GM18502 (cell line): ENCODE measurements around the gene ADAMTS15.
A peak's percentile ranks its signal among the peaks of the same experiment; 100 is the strongest.

Experiments used
- ATAC-seq: cut with Tn5 transposase; IDR thresholded peaks from one replicate; pipeline ENCODE4 v1.9.1; 2021; ENCODE audit warnings: mild to moderate bottlenecking; ENCODE audit not compliant: unreplicated experiment, poor library complexity

ADAMTS15 gene

GRCh38 chr11:130418210-130418609 lies 30.2 kb upstream of the ADAMTS15 start:
- ATAC-seq = no peak

- ATAC-seq = no peak
These were observed 29.7 kb upstream of the ADAMTS15 start for GRCh38 chr11:130418756-130419155.

GRCh38 chr11:130420478-130421198 lies 27.8 kb upstream of the ADAMTS15 start:
- ATAC-seq = no peak

GRCh38 chr11:130421199-130421585 lies 27.3 kb upstream of the ADAMTS15 start:
- no peak for ATAC-seq

GRCh38 chr11:130421697-130422096 lies 26.7 kb upstream of the ADAMTS15 start:
- ATAC-seq = no peak

- no peak for ATAC-seq
These were observed 26.0 kb upstream of the ADAMTS15 start for GRCh38 chr11:130422251-130422995.

- no peak for ATAC-seq
These were observed 24.8 kb upstream of the ADAMTS15 start for GRCh38 chr11:130423541-130424142.

- ATAC-seq = no peak
These were observed 23.8 kb upstream of the ADAMTS15 start for GRCh38 chr11:130424613-130425140.

GRCh38 chr11:130425156-130425555 lies 23.3 kb upstream of the ADAMTS15 start:
- ATAC-seq = no peak

GRCh38 chr11:130426223-130426836 lies 22.1 kb upstream of the ADAMTS15 start:
- ATAC-seq = no peak

GRCh38 chr11:130426837-130427341 lies 21.6 kb upstream of the ADAMTS15 start:
- no peak for ATAC-seq

- ATAC-seq = no peak
These were observed 20.7 kb upstream of the ADAMTS15 start for GRCh38 chr11:130427581-130428315.

GRCh38 chr11:130428316-130429119 lies 19.9 kb upstream of the ADAMTS15 start, which contains the start of gene ADAMTS8:
Gene ADAMTS8 (minus strand): TSS chr11:130428609. CDS start chr11:130428286, 323 bp downstream.
- ATAC-seq = no peak

GRCh38 chr11:130429120-130429681 lies 19.2 kb upstream of the ADAMTS15 start:
- ATAC-seq = no peak

GRCh38 chr11:130429983-130430382 lies 18.5 kb upstream of the ADAMTS15 start:
- ATAC-seq = no peak

GRCh38 chr11:130431331-130431773 lies 17.1 kb upstream of the ADAMTS15 start:
- ATAC-seq = peak; percentile 59

- ATAC-seq = no peak
These were observed 16.6 kb upstream of the ADAMTS15 start for GRCh38 chr11:130431801-130432200.

- no peak for ATAC-seq
These were observed 15.1 kb upstream of the ADAMTS15 start for GRCh38 chr11:130433357-130433756.
